ENCODE data around the gene ABCB8. TPM values are rescaled to one million over a fixed set of nuclear protein-coding genes. Genes with fewer than 3 reads are reported as not detected.

The ABCB8 gene
- total and polyA plus RNA-seq, 2 donors (not counting 3 experiments of a cell fraction or from before 2014, with no cell fraction given) = 38.0 to 46.3 TPM

DNA sequence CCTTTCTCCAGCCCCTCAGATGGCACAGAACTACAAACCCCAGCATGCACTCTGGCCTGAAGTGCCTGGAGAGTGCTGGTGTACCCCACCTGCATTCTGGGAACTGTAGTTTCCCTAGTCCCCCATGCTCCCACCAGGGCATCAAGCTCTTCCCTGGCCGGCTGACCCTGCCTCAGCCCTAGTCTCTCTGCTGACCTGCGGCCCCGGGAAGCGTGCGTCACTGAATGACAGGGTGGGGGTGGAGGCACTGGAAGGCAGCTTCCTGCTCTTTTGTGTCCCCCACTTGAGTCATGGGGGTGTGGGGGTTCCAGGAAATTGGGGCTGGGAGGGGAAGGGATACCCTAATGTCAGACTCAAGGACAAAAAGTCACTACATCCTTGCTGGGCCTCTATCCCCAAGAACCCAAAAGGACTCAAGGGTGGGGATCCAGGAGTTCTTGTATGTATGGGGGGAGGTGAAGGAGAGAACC lies 35.4 kb upstream of the ABCB8 start:
- no peaks in the 10 kb centered on the region for H4K20me1 ChIP-seq (replicated peaks; ENCODE audit: control insufficient read depth, extremely low read depth, insufficient read depth, low read length)
- peak; percentile 84 for DNase-seq (ENCODE audit: low read depth, low spot score)
- H3K9me3 ChIP-seq (replicated peaks; ENCODE audit: control insufficient read depth, insufficient read depth, low read length) = peaks cover 2% of the 10 kb centered on the region
- TF ChIP-seq EZH2 (IDR thresholded peaks at IDR 0.05; ENCODE audit: borderline replicate concordance, low read depth, low read length, severe bottlenecking) (no peak), POLR2AphosphoS5 (IDR thresholded peaks at IDR 0.05; ENCODE audit: insufficient read depth, low read depth, low read length) (peak; percentile 50), JUN (IDR thresholded peaks at IDR 0.05; ENCODE audit: borderline replicate concordance, insufficient read depth, insufficient read length, low read depth) (no peak), GATA2 (IDR thresholded peaks at IDR 0.05; ENCODE audit: insufficient read depth, insufficient read length, low read depth, low read length) (no peak), FOS (IDR thresholded peaks at IDR 0.05; ENCODE audit: borderline replicate concordance, insufficient read depth, low read length) (peak; percentile 88)
- TF ChIP-seq, protein P1, sequence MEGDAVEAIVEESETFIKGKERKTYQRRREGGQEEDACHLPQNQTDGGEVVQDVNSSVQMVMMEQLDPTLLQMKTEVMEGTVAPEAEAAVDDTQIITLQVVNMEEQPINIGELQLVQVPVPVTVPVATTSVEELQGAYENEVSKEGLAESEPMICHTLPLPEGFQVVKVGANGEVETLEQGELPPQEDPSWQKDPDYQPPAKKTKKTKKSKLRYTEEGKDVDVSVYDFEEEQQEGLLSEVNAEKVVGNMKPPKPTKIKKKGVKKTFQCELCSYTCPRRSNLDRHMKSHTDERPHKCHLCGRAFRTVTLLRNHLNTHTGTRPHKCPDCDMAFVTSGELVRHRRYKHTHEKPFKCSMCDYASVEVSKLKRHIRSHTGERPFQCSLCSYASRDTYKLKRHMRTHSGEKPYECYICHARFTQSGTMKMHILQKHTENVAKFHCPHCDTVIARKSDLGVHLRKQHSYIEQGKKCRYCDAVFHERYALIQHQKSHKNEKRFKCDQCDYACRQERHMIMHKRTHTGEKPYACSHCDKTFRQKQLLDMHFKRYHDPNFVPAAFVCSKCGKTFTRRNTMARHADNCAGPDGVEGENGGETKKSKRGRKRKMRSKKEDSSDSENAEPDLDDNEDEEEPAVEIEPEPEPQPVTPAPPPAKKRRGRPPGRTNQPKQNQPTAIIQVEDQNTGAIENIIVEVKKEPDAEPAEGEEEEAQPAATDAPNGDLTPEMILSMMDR (IDR thresholded peaks at IDR 0.05; ENCODE audit: extremely low read depth in 1 of 2, insufficient read depth in 1 of 2, low read depth in 1 of 2, low read length in 2 of 2) = no peak
- H3K79me2 ChIP-seq (ENCODE audit: control insufficient read depth, insufficient read depth, low read length) = peaks cover 7% of the 10 kb centered on the region
- no peaks in the 10 kb centered on the region for H3K27me3 ChIP-seq (ENCODE audit: control insufficient read depth in 2 of 2, insufficient read depth in 2 of 2, low read length in 2 of 2)
- BruUV-seq (replicated peaks) = no TSS peak
- peaks cover 0 to 5% of the 10 kb centered on the region in 2 experiments for H3K36me3 ChIP-seq (ENCODE audit: control insufficient read depth in 2 of 2, extremely low read depth in 1 of 2, insufficient read depth in 2 of 2, low read length in 2 of 2)
- peaks cover 41% of the 10 kb centered on the region for H3K4me1 ChIP-seq (ENCODE audit: control insufficient read depth, extremely low read depth, insufficient read depth, low read length)
- H3K9ac ChIP-seq (replicated peaks; ENCODE audit: extremely low read depth, insufficient read depth, low read length) = no peak overlapping the region
- ChIA-PET CTCF (interaction anchor here (0.6 to 4.0 kb wide), 7 partner anchors 9 to 122 kb away, joined by 4 to 68 read pairs (median 5); partner anchors contain the start of gene ABCB8), POLR2A (interaction anchor here (0.6 to 0.7 kb wide), 3 partner anchors 12 to 555 kb away, joined by 3 to 7 read pairs (median 3); no protein-coding TSS in a partner anchor)
- H3K9me1 ChIP-seq (replicated peaks; ENCODE audit: control insufficient read depth, extremely low read depth, insufficient read depth, low read length) = no peaks in the 10 kb centered on the region
- FAIRE-seq = peak; percentile 99
- H3K4me3 ChIP-seq (replicated peaks in 1 of 3; ENCODE audit: insufficient read depth in 1 of 3, low read depth in 1 of 3, low read length in 3 of 3) = no peak overlapping the region
- dilution Hi-C loops (cut with MboI; ENCODE audit: extremely low pct_ligation_motif_present, low sequenced_read_pairs) = no loop called here
- peak overlapping the region; percentile 39 for H2AFZ ChIP-seq (ENCODE audit: low read depth, low read length)
- peak overlapping the region; percentile 67 for H3K4me2 ChIP-seq (ENCODE audit: insufficient read depth, low read length)
- intact Hi-C loops (cut with micrococcal nuclease) = loop anchor here (2.0 to 5.0 kb wide), 2 partner anchors 542 to 626 kb away; partner anchors contain the start of genes GIMAP8 and REPIN1
- H3K27ac ChIP-seq (ENCODE audit: insufficient read depth, low read depth, low read length) = peak overlapping the region; percentile 59

Data from endothelial cell of umbilical vein (primary cell).